Lower leg skin (tissue), 4 donors: ENCODE measurements around the gene KNCN. TPM values are rescaled to one million over a fixed set of nuclear protein-coding genes. Genes with fewer than 3 reads are reported as not detected.

ENCODE experiments used
- DNase-seq, 2 donors: peaks; one replicate each; pipeline ENCODE4 v3.0.0-alpha.2; 2019; ENCODE audit warnings: low spot score in 2 of 2
- H3K4me3 ChIP-seq: fragments of 200-600 bp; sonication (generic); 2 replicates; pipeline ENCODE4 v1.5.1; 2017; ENCODE audit warnings: mild to moderate bottlenecking, low read depth; ENCODE audit not compliant: poor library complexity, severe bottlenecking
- POLR2A ChIP-seq, 2 donors: fragments of 450-650 bp; IDR thresholded peaks; one replicate each; pipeline ENCODE4 v1.6.1; 2016 to 2017; ENCODE audit warnings: antibody characterized with exemption in 2 of 2, mild to moderate bottlenecking in 1 of 2, moderate library complexity in 1 of 2
- WGBS, 2 donors: methylation state at CpG; one replicate each; pipeline ENCODE4 v1.1.5; 2018; 5-methylcytosine and 5-hydroxymethylcytosine counted together
- intact Hi-C: fragments of 100-400 bp; cut with DNase I; formaldehyde crosslinking; loops from one replicate; pipeline ENCODE4 v1.15.0; 2023; ENCODE audit warnings: low total_unique reads
- total RNA-seq, 4 donors: library from RNA; depleted of rRNA; stranded (reverse); fragments of >200 nt; gene quantifications; one replicate each; pipeline ENCODE4 v1.1.0, GENCODE V29; 2016
- TF ChIP-seq, protein P1 (sequence below), 3 donors: fragments of 450-650 bp; IDR thresholded peaks; one replicate each; pipeline ENCODE4 v1.5.1; 2016; ENCODE audit warnings: antibody characterized with exemption in 3 of 3, mild to moderate bottlenecking in 3 of 3, moderate library complexity in 2 of 3

Gene KNCN
- total RNA-seq, 4 donors from 2014 or later: not detected

DNA sequence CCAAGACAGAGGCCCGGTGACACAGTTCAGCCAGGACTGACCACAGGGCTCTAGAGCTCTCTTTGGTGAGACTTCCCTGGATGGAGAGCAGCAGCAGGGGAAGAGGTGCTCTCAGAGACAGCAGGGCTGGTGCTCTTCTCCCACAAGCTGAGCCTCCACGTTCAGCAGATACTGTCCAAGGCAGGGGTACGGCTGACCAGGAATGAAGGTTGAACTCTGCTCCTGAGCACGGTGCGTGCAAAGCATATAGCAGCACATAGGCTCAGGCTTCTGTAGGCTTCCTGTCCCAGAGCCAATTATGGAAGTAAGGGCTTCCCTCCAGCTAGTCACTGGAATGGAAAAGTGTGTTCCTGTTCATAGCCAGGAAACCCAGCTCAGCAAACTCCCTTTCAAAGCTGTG, 37.9 kb downstream of the KNCN start:
- no peak overlapping the region for H3K4me3 ChIP-seq
- WGBS, 2 donors: 65 to 100% methylated on average over 5 of the region's 5 CpGs
- no peak for TF ChIP-seq POLR2A (IDR thresholded peaks at IDR 0.05)
- TF ChIP-seq, protein P1, sequence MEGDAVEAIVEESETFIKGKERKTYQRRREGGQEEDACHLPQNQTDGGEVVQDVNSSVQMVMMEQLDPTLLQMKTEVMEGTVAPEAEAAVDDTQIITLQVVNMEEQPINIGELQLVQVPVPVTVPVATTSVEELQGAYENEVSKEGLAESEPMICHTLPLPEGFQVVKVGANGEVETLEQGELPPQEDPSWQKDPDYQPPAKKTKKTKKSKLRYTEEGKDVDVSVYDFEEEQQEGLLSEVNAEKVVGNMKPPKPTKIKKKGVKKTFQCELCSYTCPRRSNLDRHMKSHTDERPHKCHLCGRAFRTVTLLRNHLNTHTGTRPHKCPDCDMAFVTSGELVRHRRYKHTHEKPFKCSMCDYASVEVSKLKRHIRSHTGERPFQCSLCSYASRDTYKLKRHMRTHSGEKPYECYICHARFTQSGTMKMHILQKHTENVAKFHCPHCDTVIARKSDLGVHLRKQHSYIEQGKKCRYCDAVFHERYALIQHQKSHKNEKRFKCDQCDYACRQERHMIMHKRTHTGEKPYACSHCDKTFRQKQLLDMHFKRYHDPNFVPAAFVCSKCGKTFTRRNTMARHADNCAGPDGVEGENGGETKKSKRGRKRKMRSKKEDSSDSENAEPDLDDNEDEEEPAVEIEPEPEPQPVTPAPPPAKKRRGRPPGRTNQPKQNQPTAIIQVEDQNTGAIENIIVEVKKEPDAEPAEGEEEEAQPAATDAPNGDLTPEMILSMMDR (IDR thresholded peaks at IDR 0.05): no peak
- intact Hi-C loops: no loop called here
- DNase-seq: no peak

DNA sequence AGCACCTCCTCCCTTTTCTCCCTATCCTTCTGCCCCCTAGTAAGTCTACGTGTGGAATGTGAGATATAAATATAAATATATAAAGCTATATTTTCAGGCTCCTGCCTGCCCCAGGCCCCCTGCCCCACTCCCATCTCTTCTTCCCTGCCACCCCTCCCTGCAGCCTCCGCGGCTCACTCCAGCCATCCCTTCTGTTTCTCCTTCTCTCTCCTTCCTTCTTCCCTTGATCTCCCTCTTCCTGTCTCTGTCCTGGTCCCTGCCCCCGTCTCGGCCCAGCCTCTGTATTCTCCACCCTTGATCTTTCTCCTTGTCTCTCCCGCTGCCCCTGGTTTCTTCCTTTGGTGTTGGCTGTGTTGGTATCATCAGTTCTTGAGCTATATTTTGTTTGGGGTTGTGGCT, 38.7 kb downstream of the KNCN start:
- 74 to 82% methylated on average over 6 of the region's 6 CpGs for WGBS, 2 donors
- TF ChIP-seq, protein P1 (IDR thresholded peaks at IDR 0.05): no peak
- TF ChIP-seq POLR2A (IDR thresholded peaks at IDR 0.05): no peak
- H3K4me3 ChIP-seq: no peak overlapping the region
- DNase-seq: no peak
- intact Hi-C loops: no loop called here

DNA sequence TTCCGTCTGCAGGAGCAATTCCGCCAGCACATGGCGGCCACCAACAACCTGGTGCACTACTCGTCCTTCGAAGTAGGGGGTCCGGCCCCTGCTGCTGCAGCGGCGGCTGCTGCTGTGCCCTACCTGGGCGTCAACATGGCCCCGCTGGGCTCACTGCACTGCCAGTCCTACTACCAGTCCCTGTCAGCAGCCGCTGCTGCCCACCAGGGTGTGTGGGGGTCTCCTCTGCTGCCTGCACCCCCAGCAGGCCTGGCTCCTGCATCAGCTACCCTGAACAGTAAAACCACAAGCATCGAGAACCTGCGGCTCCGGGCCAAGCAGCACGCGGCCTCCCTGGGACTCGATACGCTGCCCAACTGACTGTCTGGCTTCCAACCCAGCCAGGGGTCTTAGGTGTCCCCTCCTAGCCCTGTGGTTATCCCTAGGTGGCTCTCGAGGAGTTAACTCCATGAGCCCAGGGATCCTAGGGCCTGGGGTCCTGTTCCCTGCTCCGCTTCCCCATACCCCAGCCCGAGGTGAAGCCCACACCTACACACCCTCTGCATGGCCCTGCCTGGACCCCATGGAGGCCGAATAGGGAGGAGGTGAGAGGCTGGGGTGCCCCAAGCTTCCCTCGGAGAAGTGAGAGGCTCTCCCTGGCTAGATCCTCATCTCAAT, 39.2 kb downstream of the KNCN start:
- WGBS, 2 donors: 86 to 89% methylated on average over 20 to 23 of the region's 23 CpGs
- intact Hi-C loops: no loop called here
- TF ChIP-seq, protein P1 (IDR thresholded peaks at IDR 0.05): no peak
- no peak for TF ChIP-seq POLR2A (IDR thresholded peaks at IDR 0.05)
- H3K4me3 ChIP-seq: no peak overlapping the region
- no peak for DNase-seq

DNA sequence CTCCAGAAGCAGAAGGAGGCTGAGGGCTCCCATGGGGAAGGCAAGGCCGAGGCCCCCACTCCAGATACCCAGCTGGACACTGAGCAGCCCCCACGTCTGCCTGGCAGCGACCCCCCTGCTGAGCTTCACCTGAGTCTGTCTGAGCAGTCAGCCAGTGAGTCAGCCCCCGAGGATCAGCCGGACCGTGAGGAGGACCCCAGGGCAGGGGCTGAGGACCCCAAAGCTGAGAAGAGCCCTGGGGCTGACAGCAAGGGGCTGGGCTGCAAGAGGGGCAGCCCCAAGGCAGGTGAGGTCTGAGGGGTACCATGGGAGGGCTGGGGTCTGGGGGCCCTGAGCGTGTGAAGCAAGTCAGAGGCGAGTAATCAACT, 40.5 kb downstream of the KNCN start:
- TF ChIP-seq, protein P1 (IDR thresholded peaks at IDR 0.05): no peak
- TF ChIP-seq POLR2A (IDR thresholded peaks at IDR 0.05): no peak
- no peak overlapping the region for H3K4me3 ChIP-seq
- WGBS, 2 donors: 72 to 84% methylated on average over 8 of the region's 8 CpGs
- intact Hi-C loops: no loop called here
- DNase-seq: no peak

DNA sequence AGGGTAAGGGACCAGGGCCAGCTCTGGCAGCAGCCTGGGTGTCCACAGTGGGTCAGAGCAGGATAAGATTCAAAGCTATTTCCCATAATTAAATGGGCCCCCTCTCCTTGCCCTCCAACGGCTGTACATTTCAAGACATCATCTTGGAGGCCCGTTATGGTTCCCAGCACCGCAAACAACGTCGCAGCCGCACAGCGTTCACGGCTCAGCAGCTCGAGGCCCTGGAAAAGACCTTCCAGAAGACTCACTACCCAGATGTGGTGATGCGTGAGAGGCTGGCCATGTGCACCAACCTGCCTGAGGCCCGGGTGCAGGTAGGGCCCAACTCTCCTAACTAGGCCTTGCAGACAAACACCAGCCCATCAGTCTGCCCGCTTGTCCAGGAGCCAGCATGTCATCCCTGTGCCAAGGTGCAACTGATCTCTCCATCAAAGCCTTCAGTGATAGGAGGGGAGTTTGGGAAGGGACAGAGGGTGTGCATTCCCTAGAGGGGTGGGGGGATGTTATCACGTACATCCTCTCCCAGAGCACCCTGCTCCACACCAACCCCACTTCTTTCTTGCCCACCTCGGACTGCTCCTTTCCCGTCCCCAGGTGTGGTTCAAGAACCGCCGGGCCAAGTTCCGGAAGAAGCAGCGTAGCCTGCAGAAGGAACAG, 41.0 kb downstream of the KNCN start:
- WGBS, 2 donors: 92 to 95% methylated on average over 19 of the region's 19 CpGs
- no peak for TF ChIP-seq POLR2A (IDR thresholded peaks at IDR 0.05)
- TF ChIP-seq, protein P1 (IDR thresholded peaks at IDR 0.05): no peak
- intact Hi-C loops: no loop called here
- H3K4me3 ChIP-seq: no peak overlapping the region
- no peak for DNase-seq
